GM12878 (cell line): ENCODE measurements around the gene TAMALIN. TPM values are rescaled to one million over a fixed set of nuclear protein-coding genes. Genes with fewer than 3 reads are reported as not detected.

Source experiments
- ATAC-seq: fragments of 200-7000 bp; cut with Tn5 transposase; 3 replicates; pipeline ENCODE4 v1.9.1; 2020; ENCODE audit warnings: mild to moderate bottlenecking, moderate library complexity
- BruUV-seq: library from RNA; stranded (reverse); fragments of 400-500 nt; replicated peaks from 2 replicates; lab custom pipeline; 2021; lab: Mats Ljungman, UMichigan
- CTCF ChIA-PET: fragments of 300-600 bp; sonication (Branson Sonifier 250); formaldehyde crosslinking; extraction: SDS; loops from one replicate; lab custom pipeline; 2021; ENCODE audit warnings: inconsistent platforms; lab: Yijun Ruan, JAX
- POLR2A ChIA-PET: fragments of 350-600 bp; formaldehyde crosslinking; extraction: SDS; loops from one replicate; lab custom pipeline; 2021; ENCODE audit warnings: inconsistent platforms; lab: Charles Lee
- RAD21 ChIA-PET: fragments of 300-600 bp; sonication (Branson Sonifier 250); formaldehyde crosslinking; loops from one replicate; lab custom pipeline; 2023; ENCODE audit warnings: antibody characterized with exemption; ENCODE audit not compliant: unreplicated experiment; lab: Charles Lee
- SMC1A ChIA-PET: fragments of 300-600 bp; sonication (Branson Sonifier 250); formaldehyde crosslinking; loops from one replicate; lab custom pipeline; 2023; ENCODE audit not compliant: unreplicated experiment, uncharacterized antibody; lab: Charles Lee
- DNase-seq: peaks from one replicate; pipeline ENCODE4 v3.0.0-alpha.2; 2011; ENCODE audit warnings: low read depth, low spot score
- FAIRE-seq: peaks from 3 replicates; lab custom pipeline; 2011; peaks lifted over from hg19 to GRCh38; lab: Jason Lieb, UNC
- H2AFZ ChIP-seq: 2 replicates; pipeline ENCODE4 v1.6.0; 2011; ENCODE audit warnings: low read depth, low read length, control low read depth; ENCODE audit not compliant: control insufficient read depth
- H3K27ac ChIP-seq: 2 replicates; pipeline ENCODE4 v1.5.1; 2011; ENCODE audit warnings: control low read depth; ENCODE audit not compliant: control insufficient read depth, insufficient read depth
- H3K27me3 ChIP-seq, 2 experiments: replicated peaks in 1 of 2; 2 replicates each; pipeline versions ENCODE4 v1.6.0 to v1.6.1; 2011; ENCODE audit warnings: low read length in 1 of 2; ENCODE audit not compliant: control insufficient read depth in 2 of 2, insufficient read depth in 2 of 2
- H3K36me3 ChIP-seq, 2 experiments: 2 replicates each; pipeline ENCODE4 v1.5.1; 2011; ENCODE audit warnings: low read length in 1 of 2; ENCODE audit not compliant: control insufficient read depth in 2 of 2, insufficient read depth in 2 of 2
- H3K4me1 ChIP-seq: 2 replicates; pipeline ENCODE4 v1.6.1; 2011; ENCODE audit warnings: mild to moderate bottlenecking, low read length, moderate library complexity, mixed read lengths; ENCODE audit not compliant: control insufficient read depth, insufficient read depth
- H3K4me2 ChIP-seq: 2 replicates; pipeline ENCODE4 v1.6.0; 2011; ENCODE audit warnings: control low read depth; ENCODE audit not compliant: control insufficient read depth, insufficient read depth
- H3K4me3 ChIP-seq: fragments of 200-600 bp; sonication (generic); 2 replicates; pipeline ENCODE4 v1.5.1; 2016
- H3K79me2 ChIP-seq: 2 replicates; pipeline ENCODE4 v1.6.0; 2011; ENCODE audit warnings: low read length; ENCODE audit not compliant: control insufficient read depth, insufficient read depth
- H3K9ac ChIP-seq: 2 replicates; pipeline ENCODE4 v1.8.0; 2011; ENCODE audit warnings: low read length, control low read depth, mixed read lengths; ENCODE audit not compliant: control insufficient read depth, insufficient read depth
- H3K9me3 ChIP-seq: replicated peaks from 3 replicates; pipeline ENCODE4 v1.5.1; 2011; ENCODE audit warnings: mild to moderate bottlenecking, low read length; ENCODE audit not compliant: control insufficient read depth, insufficient read depth
- H4K20me1 ChIP-seq: 2 replicates; pipeline ENCODE4 v1.6.0; 2011; ENCODE audit not compliant: control insufficient read depth, insufficient read depth
- E2F4 ChIP-seq: IDR thresholded peaks from 2 replicates; pipeline ENCODE4 v1.6.1; 2012; ENCODE audit warnings: low read depth, low read length, improper control_type of control experiment
- EGR1 ChIP-seq, 2 experiments: IDR thresholded peaks; 1 replicate in 1 of 2; 2 replicates in 1 of 2; pipeline ENCODE4 v1.6.1; 2011 to 2012; ENCODE audit warnings: low read depth in 2 of 2, low read length in 2 of 2, borderline replicate concordance in 1 of 2, mild to moderate bottlenecking in 1 of 2, moderate library complexity in 1 of 2
- EZH2 ChIP-seq: IDR thresholded peaks from 2 replicates; pipeline ENCODE4 v1.6.1; 2012; ENCODE audit warnings: low read depth, mild to moderate bottlenecking, control low read depth, inconsistent platforms, low read length, borderline replicate concordance; ENCODE audit not compliant: control insufficient read depth
- JUND ChIP-seq: IDR thresholded peaks from 2 replicates; pipeline ENCODE4 v1.6.1; 2012; ENCODE audit warnings: low read depth, mild to moderate bottlenecking, low read length, improper control_type of control experiment, moderate library complexity
- KLF5 ChIP-seq: fragments of 450-650 bp; IDR thresholded peaks from 2 replicates; pipeline ENCODE4 v1.6.1; 2014; ENCODE audit warnings: mild to moderate bottlenecking; ENCODE audit not compliant: partially characterized antibody
- MEF2B ChIP-seq: fragments of 450-650 bp; IDR thresholded peaks from 2 replicates; pipeline ENCODE4 v1.6.1; 2018; ENCODE audit warnings: mild to moderate bottlenecking, moderate library complexity; ENCODE audit not compliant: partially characterized antibody, poor library complexity, severe bottlenecking
- NBN ChIP-seq: fragments of 450-650 bp; IDR thresholded peaks from 2 replicates; pipeline ENCODE4 v1.6.1; 2016
- NR2C2 ChIP-seq: IDR thresholded peaks from 2 replicates; pipeline ENCODE4 v1.6.1; 2011; ENCODE audit warnings: borderline replicate concordance, low read depth; ENCODE audit not compliant: control insufficient read depth, insufficient read length
- RB1 ChIP-seq: fragments of 450-650 bp; formaldehyde crosslinking; IDR thresholded peaks from 2 replicates; pipeline ENCODE4 v1.6.1; 2017; ENCODE audit warnings: mild to moderate bottlenecking, borderline replicate concordance
- SIN3A ChIP-seq: IDR thresholded peaks from 2 replicates; pipeline ENCODE4 v1.6.1; 2012; ENCODE audit warnings: low read depth, low read length, improper control_type of control experiment
- SP1 ChIP-seq: IDR thresholded peaks from one replicate; pipeline ENCODE4 v1.6.1; 2011; ENCODE audit warnings: low read depth, low read length
- SREBF1 ChIP-seq: IDR thresholded peaks from 2 replicates; pipeline ENCODE4 v1.6.1; 2012; ENCODE audit warnings: mild to moderate bottlenecking, low read length
- SRF ChIP-seq, 2 experiments: IDR thresholded peaks; 2 replicates each; pipeline ENCODE4 v1.6.1; 2011; ENCODE audit warnings: low read depth in 2 of 2, low read length in 2 of 2, mild to moderate bottlenecking in 1 of 2, moderate library complexity in 1 of 2
- SUPT20H ChIP-seq: IDR thresholded peaks from 2 replicates; pipeline ENCODE4 v1.6.1; 2011; ENCODE audit warnings: low read depth, mild to moderate bottlenecking, low read length, moderate library complexity, borderline replicate concordance; ENCODE audit not compliant: control insufficient read depth
- TCF3 ChIP-seq: IDR thresholded peaks from 2 replicates; pipeline ENCODE4 v1.6.1; 2012; ENCODE audit warnings: low read depth, mild to moderate bottlenecking, low read length, borderline replicate concordance; ENCODE audit not compliant: insufficient read depth
- WRNIP1 ChIP-seq: IDR thresholded peaks from 2 replicates; pipeline ENCODE4 v1.6.1; 2011; ENCODE audit warnings: low read depth, low read length, improper control_type of control experiment, borderline replicate concordance
- YY1 ChIP-seq: IDR thresholded peaks from 2 replicates; pipeline ENCODE4 v1.6.1; 2011; ENCODE audit warnings: low read depth, mild to moderate bottlenecking, low read length
- ZBTB40 ChIP-seq: fragments of 450-650 bp; IDR thresholded peaks from 2 replicates; pipeline ENCODE4 v1.6.1; 2016; ENCODE audit warnings: mild to moderate bottlenecking, moderate library complexity, borderline replicate concordance
- ZNF384 ChIP-seq: IDR thresholded peaks from 2 replicates; pipeline ENCODE4 v1.6.1; 2012; ENCODE audit warnings: low read depth, mild to moderate bottlenecking, low read length, improper control_type of control experiment, borderline replicate concordance
- WGBS: methylation state at CpG from one replicate; pipeline ENCODE4 v1.1.6; 2016; ENCODE audit warnings: low lambda C conversion rate; ENCODE audit not compliant: insufficient replicate concordance, insufficient coverage; ENCODE audit errors: missing lambda C conversion rate; 5-methylcytosine and 5-hydroxymethylcytosine counted together
- in situ Hi-C: fragments of 300-500 bp; cut with MboI; formaldehyde crosslinking; loops from 9 replicates; pipeline ENCODE4 v1.14.3; 2018; ENCODE audit warnings: mixed read lengths
- intact Hi-C: fragments of 100-400 bp; cut with micrococcal nuclease; formaldehyde crosslinking; loops from one replicate; pipeline ENCODE4 v1.14.2; 2022; ENCODE audit not compliant: unreplicated experiment
- polyA plus RNA-seq, 11 experiments: library from polyadenylated mRNA; depleted of rRNA in 4 of 11; unstranded in 6 of 11; stranded (reverse) in 5 of 11; fragments of >200 nt; fragmentation: Nextera tagmentation in 4 of 11; fragmentation: Illumina TruSeq in 1 of 11; extraction: Ambion mirVana in 4 of 11; extraction: Trizol in 1 of 11; gene quantifications; 1 replicate in 1 of 11; 2 replicates in 10 of 11; pipeline versions ENCODE4 v1.2.1 to v1.2.3, GENCODE V29; 2011 to 2016; ENCODE audit warnings: inconsistent platforms in 2 of 11, missing spikeins in 2 of 11, low read depth in 1 of 11
- total RNA-seq, 4 experiments: library from RNA; depleted of rRNA in 3 of 4; stranded (reverse); fragments of >200 nt in 3 of 4; fragmentation: Illumina TruSeq in 1 of 4; extraction: Trizol in 1 of 4; gene quantifications; 2 replicates each; pipeline versions ENCODE4 v1.2.1 to v1.2.3, GENCODE V29; 2013 to 2021

Gene TAMALIN
- total and polyA plus RNA-seq, 10 of the 15 experiments (the other 5 are each of a cell fraction or from before 2014, with no cell fraction given): 0.09 to 0.58 (median 0.19) TPM; not detected in 4

- peaks cover 30% of the 10 kb centered on the region for H3K4me1 ChIP-seq
- no peaks in the 10 kb centered on the region for H3K79me2 ChIP-seq
- intact Hi-C loops: no loop called here
- no peaks in the 10 kb centered on the region for H3K36me3 ChIP-seq
- in situ Hi-C loops: no loop called here
- TF ChIP-seq SRF (IDR thresholded peaks at IDR 0.05; ENCODE audit: low read depth in 2 of 2, low read length in 2 of 2) (no peak), YY1 (no peak), EGR1 (IDR thresholded peaks at IDR 0.05; ENCODE audit: borderline replicate concordance in 1 of 2, low read depth in 2 of 2, low read length in 2 of 2) (no peak), ZNF384 (no peak), SREBF1 (no peak), EZH2 (no peak), NR2C2 (no peak), SIN3A (no peak), SUPT20H (no peak), KLF5 (no peak), RB1 (no peak), JUND (no peak), NBN (no peak), MEF2B (no peak), WRNIP1 (no peak), E2F4 (no peak), SP1 (no peak), ZBTB40 (no peak), TCF3 (no peak)
- FAIRE-seq: no peak
- no peaks in the 10 kb centered on the region; the same call in 1 of the 2 replicates for H4K20me1 ChIP-seq
- POLR2A ChIA-PET: no interaction called here
- CTCF ChIA-PET: interaction anchor here (0.6 to 0.8 kb wide), 2 partner anchors 23 to 1675 kb away, joined by 3 read pairs; no protein-coding TSS in a partner anchor
- H3K9ac ChIP-seq: no peak overlapping the region
- SMC1A ChIA-PET: interaction anchor here (1.1 kb wide), 2 partner anchors 47 to 48 kb away, joined by 3 read pairs; no protein-coding TSS in a partner anchor
- no peak overlapping the region for H3K27ac ChIP-seq
- no peak overlapping the region for H3K4me3 ChIP-seq
- no peak for DNase-seq
- H3K27me3 ChIP-seq: peaks cover 0 to 10% of the 10 kb centered on the region in 2 experiments; a peak in 3 of 4 replicates
- no peak overlapping the region for H2AFZ ChIP-seq
- H3K4me2 ChIP-seq: no peak overlapping the region
- no TSS peak for BruUV-seq
- no peaks in the 10 kb centered on the region for H3K9me3 ChIP-seq
- RAD21 ChIA-PET: interaction anchor here (1.0 kb wide), 1 partner anchor 58 kb away, joined by 3 read pairs; no protein-coding TSS in a partner anchor
- no peak for ATAC-seq
- WGBS: 15% methylated on average over 2 of the region's 2 CpGs
Observed at GRCh38 chr12:51974646-51975045, 32.1 kb upstream of the TAMALIN start.
